ENCODE results near the gene BRD2. TPM values are rescaled to one million over a fixed set of nuclear protein-coding genes. Genes with fewer than 3 reads are reported as not detected.
A peak's percentile ranks its signal among the peaks of the same experiment; 100 is the strongest.

BRD2 gene
- total RNA-seq, 2 experiments from 2014 or later, result 365 to 371 TPM

- H3K9me3 Mint-ChIP-seq, result no peaks in the 10 kb centered on the region
Observed at GRCh38 chr6:32953775-32954174, 14.6 kb upstream of the BRD2 start.

GRCh38 chr6:32954267-32954666 is 14.1 kb upstream of the BRD2 start:
- Mint-ChIP-seq H3K27ac (peak overlapping the region; percentile 2), H3K4me3 (no peak overlapping the region), H3K9me3 (no peaks in the 10 kb centered on the region), H3K27me3 (no peaks in the 10 kb centered on the region), H3K36me3 (peaks cover 16% of the 10 kb centered on the region), H3K4me1 (peaks cover 46% of the 10 kb centered on the region)
- DNase-seq, result no peak
- POLR2A ChIA-PET, result interaction anchor here (0.7 to 10.8 kb wide), 8 partner anchors 10 to 110 kb away, joined by 3 to 261 read pairs (median 11); partner anchors contain the start of gene BRD2
- ATAC-seq (ENCODE audit: low read depth), result no peak

More at GRCh38 chr6:32953775-32954174, 14.6 kb upstream of the BRD2 start:
- Mint-ChIP-seq H3K4me1 (peaks cover 49% of the 10 kb centered on the region), H3K27me3 (no peaks in the 10 kb centered on the region), H3K27ac (peak overlapping the region; percentile 17), H3K4me3 (no peak overlapping the region), H3K36me3 (peaks cover 16% of the 10 kb centered on the region)
- POLR2A ChIA-PET, result interaction anchor here (0.9 to 10.8 kb wide), 8 partner anchors 9 to 115 kb away, joined by 3 to 261 read pairs (median 11); partner anchors contain the start of genes BRD2 and TAP2
- DNase-seq, result no peak
- ATAC-seq (ENCODE audit: low read depth), result no peak

DNA sequence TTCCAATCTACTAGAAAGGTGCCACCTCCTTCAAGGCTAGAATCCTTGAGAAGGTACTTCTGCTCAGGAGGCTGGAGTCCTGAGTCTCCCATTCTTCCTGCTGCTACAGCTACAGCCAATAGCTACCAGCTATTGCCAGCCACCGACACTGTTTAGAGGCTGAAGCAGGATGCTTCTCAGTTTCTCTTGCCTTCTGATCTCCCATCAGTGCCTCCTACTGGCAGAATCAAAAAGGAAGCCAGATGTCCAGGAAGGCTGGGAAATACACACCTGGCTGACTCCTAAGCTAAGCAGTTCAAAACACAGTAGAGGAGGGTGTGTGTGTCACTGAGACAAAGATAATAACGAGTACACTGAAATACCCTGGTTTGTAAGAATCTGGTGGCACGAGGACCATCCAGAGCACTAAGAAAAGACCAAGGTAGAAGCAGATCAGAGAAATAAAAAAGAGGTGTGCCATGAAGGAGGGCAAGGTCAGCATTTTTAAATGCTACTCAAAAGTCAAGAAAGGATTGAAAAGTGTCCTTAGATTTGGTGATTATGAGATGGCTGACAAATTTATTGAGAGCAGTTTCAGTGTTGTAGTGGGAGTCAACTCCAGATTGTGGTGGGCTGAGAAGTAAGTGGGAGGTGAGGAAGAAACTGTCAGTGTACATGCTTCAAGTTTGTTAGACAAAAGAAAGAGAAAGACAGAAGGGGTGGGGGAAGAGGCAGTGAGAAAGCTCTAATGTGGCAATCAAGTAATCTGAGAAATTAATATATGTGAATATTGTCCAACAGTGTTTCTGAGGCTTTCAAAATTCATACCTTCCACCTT is 13.2 kb upstream of the BRD2 start:
- H3K4me3 Mint-ChIP-seq, result no peak overlapping the region
- no peaks in the 10 kb centered on the region for H3K27me3 Mint-ChIP-seq
- peaks cover 38% of the 10 kb centered on the region for H3K4me1 Mint-ChIP-seq
- H3K36me3 Mint-ChIP-seq, result peaks cover 15% of the 10 kb centered on the region
- no peak for DNase-seq
- POLR2A ChIA-PET, result interaction anchor here (0.6 to 10.8 kb wide), 8 partner anchors 11 to 111 kb away, joined by 3 to 261 read pairs (median 11); partner anchors contain the start of gene BRD2
- peak; percentile 28 for ATAC-seq (ENCODE audit: low read depth)
- peak overlapping the region; percentile 0 for H3K27ac Mint-ChIP-seq
- H3K9me3 Mint-ChIP-seq, result no peaks in the 10 kb centered on the region

GRCh38 chr6:32956176-32956575 is 12.2 kb upstream of the BRD2 start:
- POLR2A ChIA-PET, result interaction anchor here (1.8 to 10.8 kb wide), 2 partner anchors 14 to 62 kb away, joined by 7 to 261 read pairs; partner anchors contain the start of gene BRD2
- H3K27ac Mint-ChIP-seq, result no peak overlapping the region
- no peak for ATAC-seq (ENCODE audit: low read depth)
- no peaks in the 10 kb centered on the region for H3K9me3 Mint-ChIP-seq
- H3K4me1 Mint-ChIP-seq, result peaks cover 39% of the 10 kb centered on the region
- H3K36me3 Mint-ChIP-seq, result peaks cover 17% of the 10 kb centered on the region
- DNase-seq, result no peak
- no peak overlapping the region for H3K4me3 Mint-ChIP-seq
- no peaks in the 10 kb centered on the region for H3K27me3 Mint-ChIP-seq

DNA sequence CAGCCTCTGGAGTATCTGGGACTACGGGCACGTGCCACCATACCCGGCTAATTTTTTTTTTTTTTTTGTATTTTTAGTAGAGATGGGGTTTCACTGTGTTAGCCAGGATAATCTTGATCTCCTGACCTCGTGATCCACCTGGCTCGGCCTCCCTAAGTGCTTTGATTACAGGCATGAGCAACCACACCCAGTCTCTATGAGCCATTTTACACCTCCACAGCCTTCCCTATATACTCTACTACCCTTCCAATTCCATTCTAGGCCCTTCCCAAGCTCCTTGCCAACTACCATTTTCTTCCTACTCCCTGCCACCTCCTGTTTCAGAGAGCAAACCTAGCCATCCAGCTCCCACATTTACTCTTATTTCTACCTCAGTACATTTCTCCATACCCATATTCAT is 7.8 kb upstream of the BRD2 start:
- Mint-ChIP-seq H3K9me3 (no peaks in the 10 kb centered on the region), H3K36me3 (peaks cover 30% of the 10 kb centered on the region), H3K27me3 (no peaks in the 10 kb centered on the region), H3K27ac (no peak overlapping the region), H3K4me3 (no peak overlapping the region), H3K4me1 (peaks cover 44% of the 10 kb centered on the region)
- DNase-seq (no peak), ATAC-seq (ENCODE audit: low read depth) (no peak)
- POLR2A ChIA-PET, result interaction anchor here (4.4 kb wide), 1 partner anchor 13 kb away, joined by 47 read pairs; no protein-coding TSS in a partner anchor

DNA sequence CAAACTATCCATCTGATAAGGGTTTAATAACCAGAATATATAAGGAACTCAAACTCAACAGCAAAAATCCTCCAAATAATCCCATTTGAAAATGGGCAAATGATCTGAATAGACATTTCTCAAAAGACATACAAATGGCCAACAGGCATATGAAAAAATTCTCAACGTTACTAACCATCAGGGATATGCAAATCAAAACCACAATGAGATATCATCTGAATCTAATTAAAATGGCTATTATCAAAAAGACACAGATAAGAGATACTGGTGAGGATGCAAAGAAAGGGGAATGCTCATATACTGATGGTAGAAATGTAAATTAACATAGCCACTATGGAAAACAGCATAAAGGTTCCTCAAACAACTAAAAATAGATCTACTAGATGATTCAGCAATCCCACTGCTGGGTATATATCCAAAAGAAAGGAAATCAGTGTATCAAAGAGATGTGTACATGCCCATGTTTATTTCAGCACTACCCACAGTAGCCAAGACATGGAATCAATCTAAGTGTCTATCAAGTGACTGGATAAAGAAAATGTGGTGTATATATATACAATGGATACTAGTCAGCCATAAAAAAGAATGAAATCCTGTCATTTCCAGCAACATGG is 6.1 kb upstream of the BRD2 start:
- H3K4me3 Mint-ChIP-seq, result no peak overlapping the region
- POLR2A ChIA-PET, result interaction anchor here (4.4 kb wide), 1 partner anchor 11 kb away, joined by 47 read pairs; no protein-coding TSS in a partner anchor
- H3K9me3 Mint-ChIP-seq, result no peaks in the 10 kb centered on the region
- no peak for DNase-seq
- peaks cover 28% of the 10 kb centered on the region for H3K36me3 Mint-ChIP-seq
- no peak for ATAC-seq (ENCODE audit: low read depth)
- H3K4me1 Mint-ChIP-seq, result peaks cover 52% of the 10 kb centered on the region
- no peak overlapping the region for H3K27ac Mint-ChIP-seq
- no peaks in the 10 kb centered on the region for H3K27me3 Mint-ChIP-seq

- DNase-seq (no peak), ATAC-seq (ENCODE audit: low read depth) (no peak)
- POLR2A ChIA-PET, result interaction anchor here (4.4 kb wide), 1 partner anchor 9 kb away, joined by 47 read pairs; no protein-coding TSS in a partner anchor
- no peak overlapping the region for H3K27ac Mint-ChIP-seq
- peaks cover 25% of the 10 kb centered on the region for H3K36me3 Mint-ChIP-seq
- H3K9me3 Mint-ChIP-seq, result no peaks in the 10 kb centered on the region
- peaks cover 52% of the 10 kb centered on the region for H3K4me1 Mint-ChIP-seq
- no peaks in the 10 kb centered on the region for H3K27me3 Mint-ChIP-seq
- H3K4me3 Mint-ChIP-seq, result peak overlapping the region; percentile 3
Observed at GRCh38 chr6:32963866-32964265, 4.5 kb upstream of the BRD2 start.

GRCh38 chr6:32964776-32965175 is 3.6 kb upstream of the BRD2 start:
- Mint-ChIP-seq H3K36me3 (peaks cover 23% of the 10 kb centered on the region), H3K4me3 (no peak overlapping the region), H3K4me1 (peaks cover 52% of the 10 kb centered on the region), H3K27me3 (no peaks in the 10 kb centered on the region), H3K27ac (no peak overlapping the region), H3K9me3 (no peaks in the 10 kb centered on the region)
- POLR2A ChIA-PET, result interaction anchor here (1.7 to 10.2 kb wide), 3 partner anchors 8 to 10 kb away, joined by 5 to 261 read pairs (median 47); partner anchors contain the start of gene HLA-DMA
- DNase-seq (no peak), ATAC-seq (ENCODE audit: low read depth) (no peak)

DNA sequence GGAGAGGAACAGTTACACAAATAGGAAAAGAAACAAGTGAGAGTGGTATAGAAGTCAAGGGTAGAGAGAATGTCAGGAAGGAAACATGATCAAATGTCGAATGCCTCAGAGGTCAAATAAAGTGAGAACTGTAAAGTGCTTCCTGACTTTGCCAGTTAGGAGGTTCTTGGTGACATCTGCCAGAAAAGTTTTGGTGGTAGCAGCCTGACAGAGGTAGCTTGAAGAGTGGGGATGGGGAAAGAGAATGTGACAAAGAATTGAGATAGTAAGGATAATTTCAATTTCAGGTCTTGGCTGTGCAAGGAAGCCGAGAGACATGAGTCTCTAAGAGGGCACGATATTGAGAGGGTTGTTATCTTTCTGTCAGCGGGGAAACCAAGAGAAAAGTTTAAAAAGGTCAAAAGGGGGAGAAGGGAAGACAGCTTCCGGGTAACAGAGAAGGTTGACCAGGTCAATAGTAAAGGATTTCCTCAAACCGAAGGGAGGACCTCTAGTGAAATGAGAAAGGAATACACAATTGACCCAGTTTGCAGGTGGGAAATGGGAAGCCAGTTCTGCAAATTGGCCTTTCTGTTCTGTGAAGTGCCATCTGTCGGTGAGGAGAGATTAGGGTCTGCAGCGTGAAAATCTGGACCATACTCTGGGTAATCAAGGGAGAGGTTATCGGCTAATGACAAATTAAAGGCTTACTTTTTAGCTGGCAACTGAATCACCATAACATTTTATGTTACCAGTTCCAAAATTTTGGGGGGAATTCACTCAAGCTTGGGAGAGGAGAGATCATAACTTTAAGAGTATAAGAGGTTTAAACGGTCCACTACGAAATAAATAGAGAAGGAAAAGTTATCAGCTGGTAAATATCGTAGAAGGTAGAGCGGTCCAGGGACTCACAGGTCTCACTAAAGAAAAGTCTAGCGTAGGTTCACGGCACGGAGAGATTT is 973 bp upstream of the BRD2 start:
- H3K4me1 Mint-ChIP-seq, result peaks cover 39% of the 10 kb centered on the region
- H3K27me3 Mint-ChIP-seq, result no peaks in the 10 kb centered on the region
- ATAC-seq (ENCODE audit: low read depth) (no peak), DNase-seq (no peak)
- H3K27ac Mint-ChIP-seq, result peak overlapping the region; percentile 84
- POLR2A ChIA-PET, result interaction anchor here (1.1 to 12.7 kb wide), 11 partner anchors 10 to 125 kb away, joined by 3 to 323 read pairs (median 34); partner anchors contain the start of genes HLA-DMA, HLA-DMB, PSMB8 and PSMB9
- no peaks in the 10 kb centered on the region for H3K9me3 Mint-ChIP-seq
- H3K36me3 Mint-ChIP-seq, result peaks cover 25% of the 10 kb centered on the region
- H3K4me3 Mint-ChIP-seq, result peak overlapping the region; percentile 89

DNA sequence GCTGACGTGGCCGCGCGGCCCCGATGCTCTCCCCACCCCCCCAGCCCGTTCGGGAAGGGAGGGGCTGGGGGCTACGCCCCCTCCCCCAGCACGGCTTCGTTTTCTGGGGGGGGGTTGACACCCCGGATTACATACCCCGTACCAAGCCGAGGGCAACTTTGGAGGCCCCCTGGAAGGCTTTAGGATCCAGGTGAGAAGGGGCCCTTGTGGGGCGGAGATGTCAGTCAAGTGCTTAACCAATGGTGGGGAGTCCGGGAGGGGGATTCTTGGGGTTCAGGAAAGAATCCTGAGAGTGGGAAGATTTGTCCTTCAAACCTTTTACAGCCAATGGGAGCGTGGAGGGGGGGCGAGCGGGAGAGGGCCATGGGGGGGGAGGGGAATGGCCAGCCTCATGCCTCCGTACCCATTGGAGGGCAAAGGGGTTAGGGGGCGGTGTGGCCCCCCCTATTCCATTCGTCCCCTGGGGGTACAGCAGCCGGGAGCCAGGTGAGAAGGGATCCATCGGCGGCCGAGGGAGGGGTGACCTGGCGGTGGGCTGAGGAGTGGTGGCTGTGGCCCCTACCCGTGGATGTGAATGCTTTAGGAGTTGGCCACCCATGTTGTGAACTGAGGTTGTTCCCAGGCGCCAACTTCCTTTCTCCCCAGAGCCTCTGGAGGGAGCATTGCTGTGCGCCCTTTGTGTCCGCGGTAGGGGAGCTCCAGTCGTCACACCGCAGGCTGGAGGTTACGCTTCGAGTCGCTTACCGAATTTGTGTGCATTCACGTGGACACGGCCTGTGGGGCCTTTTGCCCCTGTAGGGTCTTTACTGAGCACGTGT is 682 bp downstream of the BRD2 start:
- peak; percentile 74 for DNase-seq
- ATAC-seq (ENCODE audit: low read depth), result no peak
- peak overlapping the region; percentile 84 for H3K27ac Mint-ChIP-seq
- POLR2A ChIA-PET, result interaction anchor here (1.0 to 12.7 kb wide), 11 partner anchors 12 to 773 kb away, joined by 3 to 323 read pairs (median 34); partner anchors contain the start of genes B3GALT4, HLA-DMA, HLA-DMB and PSMB8
- H3K9me3 Mint-ChIP-seq, result no peaks in the 10 kb centered on the region
- peak overlapping the region; percentile 89 for H3K4me3 Mint-ChIP-seq
- H3K36me3 Mint-ChIP-seq, result peaks cover 40% of the 10 kb centered on the region
- H3K27me3 Mint-ChIP-seq, result no peaks in the 10 kb centered on the region
- H3K4me1 Mint-ChIP-seq, result peaks cover 30% of the 10 kb centered on the region

GRCh38 chr6:32969685-32970412 is 1.5 kb downstream of the BRD2 start:
- Mint-ChIP-seq H3K4me3 (peak overlapping the region; percentile 89), H3K9me3 (no peaks in the 10 kb centered on the region), H3K27me3 (no peaks in the 10 kb centered on the region), H3K4me1 (peaks cover 27% of the 10 kb centered on the region), H3K27ac (peak overlapping the region; percentile 84), H3K36me3 (peaks cover 45% of the 10 kb centered on the region)
- ATAC-seq (ENCODE audit: low read depth) (peak; percentile 0), DNase-seq (peak; percentile 81)
- POLR2A ChIA-PET, result interaction anchor here (1.0 to 12.7 kb wide), 15 partner anchors 11 to 841 kb away, joined by 3 to 323 read pairs (median 27); partner anchors contain the start of genes ATF6B, FKBPL, GPSM3 and HLA-DMA

All from activated naive CD8-positive, alpha-beta T cell treated with anti-CD3 and anti-CD28 coated beads, Interleukin-2, amount 10 ng/mL, durations not matched to agents 7 days and 5 days (primary cell).